WTC11 (cell line): ENCODE measurements around the gene WWOX.

Source experiments
- ESRRA ChIP-seq: sonication (generic); formaldehyde crosslinking; IDR thresholded peaks from 2 replicates; pipeline ENCODE4 v1.8.1; 2022; ENCODE audit warnings: mild to moderate bottlenecking, missing genetic modification reagents, borderline replicate concordance
- JUN ChIP-seq: sonication (generic); formaldehyde crosslinking; IDR thresholded peaks from 2 replicates; pipeline ENCODE4 v1.8.0; 2023; ENCODE audit warnings: mild to moderate bottlenecking, missing genetic modification reagents
- NFYB ChIP-seq: sonication (generic); formaldehyde crosslinking; conservative IDR thresholded peaks from 2 replicates; pipeline ENCODE4 v1.8.0; 2022; ENCODE audit warnings: low read depth, missing genetic modification reagents
- NR1H2 ChIP-seq: sonication (generic); formaldehyde crosslinking; IDR thresholded peaks from 2 replicates; pipeline ENCODE4 v1.9.0; 2021; ENCODE audit warnings: mild to moderate bottlenecking, moderate library complexity, missing genetic modification reagents
- NR2C2 ChIP-seq: sonication (generic); formaldehyde crosslinking; IDR thresholded peaks from 2 replicates; pipeline ENCODE4 v1.8.0; 2022; ENCODE audit warnings: mild to moderate bottlenecking, missing genetic modification reagents
- TEAD1 ChIP-seq: sonication (generic); formaldehyde crosslinking; IDR thresholded peaks from 2 replicates; pipeline ENCODE4 v1.8.0; 2022; ENCODE audit warnings: mild to moderate bottlenecking, missing genetic modification reagents
- TP53 ChIP-seq: sonication (generic); formaldehyde crosslinking; IDR thresholded peaks from 2 replicates; pipeline ENCODE4 v1.8.1; 2023; ENCODE audit warnings: mild to moderate bottlenecking, missing genetic modification reagents
- ZNF121 ChIP-seq: sonication (generic); formaldehyde crosslinking; IDR thresholded peaks from 2 replicates; pipeline ENCODE4 v1.8.0; 2023; ENCODE audit warnings: missing genetic modification reagents
- TF ChIP-seq, protein P1 (sequence below): sonication (generic); formaldehyde crosslinking; IDR thresholded peaks from 2 replicates; pipeline ENCODE4 v1.8.1; 2023; ENCODE audit warnings: mild to moderate bottlenecking, missing genetic modification reagents, moderate library complexity
- TF ChIP-seq, protein P2 (sequence below): sonication (generic); formaldehyde crosslinking; IDR thresholded peaks from 2 replicates; pipeline ENCODE4 v1.8.1; 2023; ENCODE audit warnings: mild to moderate bottlenecking, missing genetic modification reagents
- TF ChIP-seq, protein P3 (sequence below): fragments of 200-600 bp; IDR thresholded peaks from 2 replicates; pipeline ENCODE4 v1.8.0; 2022; ENCODE audit warnings: antibody characterized with exemption
- TF ChIP-seq, protein P4 (sequence below): sonication (generic); formaldehyde crosslinking; IDR thresholded peaks from 2 replicates; pipeline ENCODE4 v1.8.0; 2022; ENCODE audit warnings: mild to moderate bottlenecking, missing genetic modification reagents
- TF ChIP-seq, protein P5 (sequence below): sonication (generic); formaldehyde crosslinking; IDR thresholded peaks from 2 replicates; pipeline ENCODE4 v1.8.1; 2022; ENCODE audit warnings: missing genetic modification reagents, borderline replicate concordance
- TF ChIP-seq, protein P6 (sequence below): sonication (generic); formaldehyde crosslinking; IDR thresholded peaks from 2 replicates; pipeline ENCODE4 v1.8.0; 2023; ENCODE audit warnings: mild to moderate bottlenecking, missing genetic modification reagents

DNA sequence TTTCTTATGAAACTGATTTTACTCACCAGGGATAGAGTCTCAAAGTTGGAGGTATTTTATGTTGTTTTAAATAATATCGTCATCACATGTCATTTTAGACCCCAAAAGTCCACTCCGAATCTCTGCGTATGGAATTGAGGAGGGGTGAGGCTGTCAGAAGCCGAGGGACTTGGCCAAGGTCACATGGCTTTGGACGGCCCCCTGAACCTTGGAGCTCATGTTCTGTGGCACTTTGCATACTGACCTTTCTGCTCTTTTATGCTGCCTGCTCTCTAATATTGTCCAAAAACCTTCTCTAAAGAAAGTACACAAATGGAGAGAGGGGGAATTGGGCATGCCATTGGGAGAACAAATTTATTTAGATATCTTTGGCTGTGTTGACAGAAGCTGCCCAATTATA lies 700.0 kb downstream of the WWOX start:
- TF ChIP-seq, protein P1, sequence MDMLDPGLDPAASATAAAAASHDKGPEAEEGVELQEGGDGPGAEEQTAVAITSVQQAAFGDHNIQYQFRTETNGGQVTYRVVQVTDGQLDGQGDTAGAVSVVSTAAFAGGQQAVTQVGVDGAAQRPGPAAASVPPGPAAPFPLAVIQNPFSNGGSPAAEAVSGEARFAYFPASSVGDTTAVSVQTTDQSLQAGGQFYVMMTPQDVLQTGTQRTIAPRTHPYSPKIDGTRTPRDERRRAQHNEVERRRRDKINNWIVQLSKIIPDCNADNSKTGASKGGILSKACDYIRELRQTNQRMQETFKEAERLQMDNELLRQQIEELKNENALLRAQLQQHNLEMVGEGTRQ, result no peak
- TF ChIP-seq, protein P2, sequence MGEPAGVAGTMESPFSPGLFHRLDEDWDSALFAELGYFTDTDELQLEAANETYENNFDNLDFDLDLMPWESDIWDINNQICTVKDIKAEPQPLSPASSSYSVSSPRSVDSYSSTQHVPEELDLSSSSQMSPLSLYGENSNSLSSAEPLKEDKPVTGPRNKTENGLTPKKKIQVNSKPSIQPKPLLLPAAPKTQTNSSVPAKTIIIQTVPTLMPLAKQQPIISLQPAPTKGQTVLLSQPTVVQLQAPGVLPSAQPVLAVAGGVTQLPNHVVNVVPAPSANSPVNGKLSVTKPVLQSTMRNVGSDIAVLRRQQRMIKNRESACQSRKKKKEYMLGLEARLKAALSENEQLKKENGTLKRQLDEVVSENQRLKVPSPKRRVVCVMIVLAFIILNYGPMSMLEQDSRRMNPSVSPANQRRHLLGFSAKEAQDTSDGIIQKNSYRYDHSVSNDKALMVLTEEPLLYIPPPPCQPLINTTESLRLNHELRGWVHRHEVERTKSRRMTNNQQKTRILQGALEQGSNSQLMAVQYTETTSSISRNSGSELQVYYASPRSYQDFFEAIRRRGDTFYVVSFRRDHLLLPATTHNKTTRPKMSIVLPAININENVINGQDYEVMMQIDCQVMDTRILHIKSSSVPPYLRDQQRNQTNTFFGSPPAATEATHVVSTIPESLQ (CRISPR knock-in tag), result no peak
- TF ChIP-seq, protein P3, sequence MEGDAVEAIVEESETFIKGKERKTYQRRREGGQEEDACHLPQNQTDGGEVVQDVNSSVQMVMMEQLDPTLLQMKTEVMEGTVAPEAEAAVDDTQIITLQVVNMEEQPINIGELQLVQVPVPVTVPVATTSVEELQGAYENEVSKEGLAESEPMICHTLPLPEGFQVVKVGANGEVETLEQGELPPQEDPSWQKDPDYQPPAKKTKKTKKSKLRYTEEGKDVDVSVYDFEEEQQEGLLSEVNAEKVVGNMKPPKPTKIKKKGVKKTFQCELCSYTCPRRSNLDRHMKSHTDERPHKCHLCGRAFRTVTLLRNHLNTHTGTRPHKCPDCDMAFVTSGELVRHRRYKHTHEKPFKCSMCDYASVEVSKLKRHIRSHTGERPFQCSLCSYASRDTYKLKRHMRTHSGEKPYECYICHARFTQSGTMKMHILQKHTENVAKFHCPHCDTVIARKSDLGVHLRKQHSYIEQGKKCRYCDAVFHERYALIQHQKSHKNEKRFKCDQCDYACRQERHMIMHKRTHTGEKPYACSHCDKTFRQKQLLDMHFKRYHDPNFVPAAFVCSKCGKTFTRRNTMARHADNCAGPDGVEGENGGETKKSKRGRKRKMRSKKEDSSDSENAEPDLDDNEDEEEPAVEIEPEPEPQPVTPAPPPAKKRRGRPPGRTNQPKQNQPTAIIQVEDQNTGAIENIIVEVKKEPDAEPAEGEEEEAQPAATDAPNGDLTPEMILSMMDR, result no peak
- TF ChIP-seq, protein P4, sequence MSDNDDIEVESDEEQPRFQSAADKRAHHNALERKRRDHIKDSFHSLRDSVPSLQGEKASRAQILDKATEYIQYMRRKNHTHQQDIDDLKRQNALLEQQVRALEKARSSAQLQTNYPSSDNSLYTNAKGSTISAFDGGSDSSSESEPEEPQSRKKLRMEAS, result no peak
- TF ChIP-seq TP53 (CRISPR knock-in tag), result no peak
- TF ChIP-seq TEAD1, result no peak
- no peak for TF ChIP-seq ZNF121 (CRISPR knock-in tag)
- TF ChIP-seq ESRRA (CRISPR knock-in tag), result no peak
- TF ChIP-seq NR2C2, result no peak
- no peak for TF ChIP-seq JUN (CRISPR knock-in tag)
- no peak for TF ChIP-seq NR1H2
- TF ChIP-seq NFYB (CRISPR knock-in tag), result no peak
- TF ChIP-seq, protein P5, sequence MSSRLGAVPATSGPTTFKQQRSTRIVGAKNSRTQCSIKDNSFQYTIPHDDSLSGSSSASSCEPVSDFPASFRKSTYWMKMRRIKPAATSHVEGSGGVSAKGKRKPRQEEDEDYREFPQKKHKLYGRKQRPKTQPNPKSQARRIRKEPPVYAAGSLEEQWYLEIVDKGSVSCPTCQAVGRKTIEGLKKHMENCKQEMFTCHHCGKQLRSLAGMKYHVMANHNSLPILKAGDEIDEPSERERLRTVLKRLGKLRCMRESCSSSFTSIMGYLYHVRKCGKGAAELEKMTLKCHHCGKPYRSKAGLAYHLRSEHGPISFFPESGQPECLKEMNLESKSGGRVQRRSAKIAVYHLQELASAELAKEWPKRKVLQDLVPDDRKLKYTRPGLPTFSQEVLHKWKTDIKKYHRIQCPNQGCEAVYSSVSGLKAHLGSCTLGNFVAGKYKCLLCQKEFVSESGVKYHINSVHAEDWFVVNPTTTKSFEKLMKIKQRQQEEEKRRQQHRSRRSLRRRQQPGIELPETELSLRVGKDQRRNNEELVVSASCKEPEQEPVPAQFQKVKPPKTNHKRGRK (CRISPR knock-in tag), result no peak
- TF ChIP-seq, protein P6, sequence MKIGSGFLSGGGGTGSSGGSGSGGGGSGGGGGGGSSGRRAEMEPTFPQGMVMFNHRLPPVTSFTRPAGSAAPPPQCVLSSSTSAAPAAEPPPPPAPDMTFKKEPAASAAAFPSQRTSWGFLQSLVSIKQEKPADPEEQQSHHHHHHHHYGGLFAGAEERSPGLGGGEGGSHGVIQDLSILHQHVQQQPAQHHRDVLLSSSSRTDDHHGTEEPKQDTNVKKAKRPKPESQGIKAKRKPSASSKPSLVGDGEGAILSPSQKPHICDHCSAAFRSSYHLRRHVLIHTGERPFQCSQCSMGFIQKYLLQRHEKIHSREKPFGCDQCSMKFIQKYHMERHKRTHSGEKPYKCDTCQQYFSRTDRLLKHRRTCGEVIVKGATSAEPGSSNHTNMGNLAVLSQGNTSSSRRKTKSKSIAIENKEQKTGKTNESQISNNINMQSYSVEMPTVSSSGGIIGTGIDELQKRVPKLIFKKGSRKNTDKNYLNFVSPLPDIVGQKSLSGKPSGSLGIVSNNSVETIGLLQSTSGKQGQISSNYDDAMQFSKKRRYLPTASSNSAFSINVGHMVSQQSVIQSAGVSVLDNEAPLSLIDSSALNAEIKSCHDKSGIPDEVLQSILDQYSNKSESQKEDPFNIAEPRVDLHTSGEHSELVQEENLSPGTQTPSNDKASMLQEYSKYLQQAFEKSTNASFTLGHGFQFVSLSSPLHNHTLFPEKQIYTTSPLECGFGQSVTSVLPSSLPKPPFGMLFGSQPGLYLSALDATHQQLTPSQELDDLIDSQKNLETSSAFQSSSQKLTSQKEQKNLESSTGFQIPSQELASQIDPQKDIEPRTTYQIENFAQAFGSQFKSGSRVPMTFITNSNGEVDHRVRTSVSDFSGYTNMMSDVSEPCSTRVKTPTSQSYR (CRISPR knock-in tag), result no peak
